ENCODE results near the gene CACNG4.

The CACNG4 gene

DNA sequence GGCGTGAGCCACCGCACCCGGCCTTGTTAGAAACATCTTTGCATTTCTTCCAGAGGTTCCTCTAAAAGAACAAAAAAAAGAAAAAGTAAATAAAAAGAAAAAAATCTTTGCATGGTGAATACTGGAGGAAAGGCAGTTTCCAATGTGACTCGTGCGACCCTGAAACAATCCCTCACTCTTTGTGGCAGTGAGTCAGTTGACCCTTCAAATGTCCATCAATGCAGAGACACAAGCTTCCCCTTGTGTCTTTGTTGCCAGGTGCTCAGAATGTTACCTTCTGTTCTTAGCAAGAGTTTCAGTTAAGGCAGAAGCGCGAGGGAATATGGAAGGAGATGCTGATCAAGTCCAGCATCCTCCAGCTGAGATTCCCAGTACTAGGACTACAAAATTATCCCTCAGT is 16.4 kb downstream of the CACNG4 start:
- H3K27me3 ChIP-seq (ENCODE audit: control insufficient read depth in 2 of 2, insufficient read depth in 2 of 2, low read length in 2 of 2), result peaks cover 13% of the 10 kb centered on the region in 2 donors
- no peaks in the 10 kb centered on the region for H3K36me3 ChIP-seq (ENCODE audit: control insufficient read depth in 2 of 2, insufficient read depth in 2 of 2, low read length in 2 of 2)
- H3K27ac ChIP-seq (ENCODE audit: low read depth in 2 of 2, low read length in 2 of 2), result no peak overlapping the region

DNA sequence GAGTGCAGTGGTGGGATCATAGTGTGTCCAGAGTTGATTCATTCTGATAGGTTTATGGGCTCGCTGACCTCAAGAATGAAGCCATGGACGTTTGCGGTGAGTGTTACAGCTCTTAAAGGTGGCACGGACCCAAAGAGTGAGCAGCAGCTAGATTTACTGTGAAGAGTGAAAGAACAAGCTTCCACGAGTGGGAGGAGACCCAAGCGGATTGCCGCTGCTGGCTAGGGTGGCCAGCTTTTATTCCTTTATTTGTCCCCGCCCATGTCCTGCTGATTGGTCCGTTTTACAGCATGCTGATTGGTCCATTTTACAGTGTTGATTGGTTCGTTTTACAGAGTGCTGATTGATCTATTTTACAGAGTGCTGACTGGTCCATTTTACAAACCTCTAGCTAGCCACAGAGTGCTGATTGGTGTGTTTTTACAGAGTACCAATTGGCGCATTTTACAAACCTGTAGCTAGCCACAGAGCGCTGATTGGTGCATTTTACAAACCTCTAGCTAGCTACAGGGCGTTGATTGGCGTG is 17.5 kb downstream of the CACNG4 start:
- Histone ChIP-seq H3K4me3 (ENCODE audit: low read length in 2 of 2) (no peak overlapping the region), H3K9ac (ENCODE audit: low read depth in 1 of 2, low read length in 2 of 2) (no peak overlapping the region), H3K4me1 (ENCODE audit: control insufficient read depth in 2 of 2, insufficient read depth in 2 of 2, low read length in 2 of 2) (no peaks in the 10 kb centered on the region), H3K9me3 (ENCODE audit: control insufficient read depth in 2 of 2, low read length in 2 of 2) (no peaks in the 10 kb centered on the region), H3K27ac (ENCODE audit: low read depth in 2 of 2, low read length in 2 of 2) (no peak overlapping the region), H3K27me3 (ENCODE audit: control insufficient read depth in 2 of 2, insufficient read depth in 2 of 2, low read length in 2 of 2) (peaks cover 6 to 8% of the 10 kb centered on the region in 2 donors), H3K36me3 (ENCODE audit: control insufficient read depth in 2 of 2, insufficient read depth in 2 of 2, low read length in 2 of 2) (no peaks in the 10 kb centered on the region)

More for the DNA sequence above, 16.4 kb downstream of the CACNG4 start:
- no peaks in the 10 kb centered on the region for H3K4me1 ChIP-seq (ENCODE audit: control insufficient read depth in 2 of 2, insufficient read depth in 2 of 2, low read length in 2 of 2)
- H3K9ac ChIP-seq (ENCODE audit: low read depth in 1 of 2, low read length in 2 of 2), result no peak overlapping the region
- H3K4me3 ChIP-seq (ENCODE audit: low read length in 2 of 2), result no peak overlapping the region
- no peaks in the 10 kb centered on the region for H3K9me3 ChIP-seq (ENCODE audit: control insufficient read depth in 2 of 2, low read length in 2 of 2)

DNA sequence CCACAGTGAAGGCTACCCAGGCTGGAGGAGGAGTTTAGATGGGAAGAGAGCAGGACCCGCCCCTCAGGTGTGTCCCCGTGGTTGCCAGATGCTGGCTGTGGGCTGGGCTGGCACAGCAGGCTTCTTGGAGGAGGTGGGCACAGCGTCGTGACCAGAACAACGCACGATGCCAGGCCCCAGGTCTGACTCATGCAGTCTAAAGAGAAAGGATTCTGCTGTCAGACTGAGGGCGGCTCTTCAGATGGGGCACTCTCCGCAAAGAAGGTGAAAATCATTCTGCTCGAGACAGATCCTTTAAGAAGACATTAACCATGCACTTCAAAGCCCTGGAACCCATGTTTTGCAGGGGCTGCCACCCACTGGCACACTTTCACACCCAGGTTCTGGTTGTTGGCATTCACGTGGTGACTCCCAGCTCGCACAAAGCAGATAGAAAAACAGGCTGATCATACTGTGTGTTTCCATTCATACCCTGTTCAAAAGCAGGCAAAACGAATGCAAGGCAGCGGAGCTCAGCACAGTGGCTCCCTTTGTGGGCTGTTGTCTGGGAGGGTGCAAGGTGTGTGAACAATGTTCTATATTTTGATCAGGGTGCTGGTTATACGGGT is 19.0 kb downstream of the CACNG4 start:
- Histone ChIP-seq H3K27me3 (ENCODE audit: control insufficient read depth in 2 of 2, insufficient read depth in 2 of 2, low read length in 2 of 2) (peaks cover 6 to 10% of the 10 kb centered on the region in 2 donors), H3K4me1 (ENCODE audit: control insufficient read depth in 2 of 2, insufficient read depth in 2 of 2, low read length in 2 of 2) (no peaks in the 10 kb centered on the region), H3K9ac (ENCODE audit: low read depth in 1 of 2, low read length in 2 of 2) (no peak overlapping the region), H3K36me3 (ENCODE audit: control insufficient read depth in 2 of 2, insufficient read depth in 2 of 2, low read length in 2 of 2) (no peaks in the 10 kb centered on the region), H3K27ac (ENCODE audit: low read depth in 2 of 2, low read length in 2 of 2) (no peak overlapping the region), H3K4me3 (ENCODE audit: low read length in 2 of 2) (no peak overlapping the region), H3K9me3 (ENCODE audit: control insufficient read depth in 2 of 2, low read length in 2 of 2) (no peaks in the 10 kb centered on the region)

DNA sequence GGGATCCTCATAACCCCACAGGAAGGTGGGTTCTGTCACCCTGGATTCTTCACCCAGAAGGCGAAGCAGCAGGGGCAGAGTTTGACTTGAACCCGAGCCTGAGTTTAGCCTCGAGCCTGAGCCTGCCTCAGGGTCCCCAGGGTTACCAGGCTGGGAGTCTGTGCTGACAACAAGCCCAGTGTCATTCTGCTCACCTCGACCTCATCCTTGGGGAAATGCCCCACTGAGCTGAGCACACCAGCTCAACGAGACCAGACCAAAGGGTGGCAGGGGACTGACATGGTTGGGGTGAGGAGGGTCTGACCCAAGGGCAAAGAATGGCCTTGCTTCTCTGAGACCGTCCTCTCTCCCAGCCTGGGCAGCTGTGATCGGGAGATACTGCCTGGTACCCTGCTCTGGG is 20.2 kb downstream of the CACNG4 start:
- no peak overlapping the region for H3K9ac ChIP-seq (ENCODE audit: low read depth in 1 of 2, low read length in 2 of 2)

DNA sequence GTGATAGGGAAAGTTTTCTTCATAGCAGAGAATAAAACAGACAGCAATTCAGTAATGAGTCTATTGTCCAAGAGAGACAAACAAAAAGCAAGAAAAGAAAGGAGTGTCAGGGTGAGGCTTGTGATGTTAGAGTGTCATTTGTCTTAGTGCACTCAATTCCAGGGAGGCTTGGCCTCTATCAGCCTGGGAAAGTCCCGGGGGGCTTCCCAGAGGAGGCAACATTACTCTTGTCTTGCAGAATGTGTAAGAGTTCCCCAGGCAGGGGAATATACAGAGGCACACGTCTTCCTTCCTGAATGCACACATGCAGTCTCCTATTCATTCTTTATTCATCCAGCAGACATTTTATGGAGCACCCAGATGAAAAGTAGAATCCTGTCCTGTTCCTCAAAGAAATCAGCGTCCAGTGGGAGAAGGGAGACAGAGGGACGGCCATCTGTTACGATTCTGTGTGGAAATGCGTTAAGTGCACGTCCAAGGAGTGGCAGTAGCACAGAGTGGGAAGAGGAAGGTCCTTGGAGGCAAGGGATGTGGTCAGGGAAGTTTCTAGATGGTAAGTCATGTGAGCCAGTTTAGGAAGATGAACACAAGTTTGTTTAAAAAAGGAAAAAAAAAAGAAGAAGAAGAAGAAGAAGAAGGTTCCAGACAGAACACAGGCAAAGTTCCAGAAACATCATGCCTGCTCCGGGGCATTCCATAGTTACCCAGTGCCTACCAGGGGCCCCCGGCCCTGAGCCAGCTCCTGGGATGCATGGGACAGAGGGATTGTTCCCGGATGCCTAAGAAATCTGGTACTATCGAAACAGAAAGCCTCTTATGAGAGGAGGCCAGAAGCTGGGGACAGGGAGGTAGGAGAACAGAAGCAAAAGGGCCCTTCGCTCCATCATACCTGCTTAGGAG is 21.1 kb downstream of the CACNG4 start:
- no peak overlapping the region for H3K9ac ChIP-seq (ENCODE audit: low read depth in 1 of 2, low read length in 2 of 2)
- no peak overlapping the region for H3K27ac ChIP-seq (ENCODE audit: low read depth in 2 of 2, low read length in 2 of 2)
- H3K36me3 ChIP-seq (ENCODE audit: control insufficient read depth in 2 of 2, insufficient read depth in 2 of 2, low read length in 2 of 2), result no peaks in the 10 kb centered on the region
- no peak overlapping the region for H3K4me3 ChIP-seq (ENCODE audit: low read length in 2 of 2)
- H3K4me1 ChIP-seq (ENCODE audit: control insufficient read depth in 2 of 2, insufficient read depth in 2 of 2, low read length in 2 of 2), result no peaks in the 10 kb centered on the region
- H3K9me3 ChIP-seq (ENCODE audit: control insufficient read depth in 2 of 2, low read length in 2 of 2), result no peaks in the 10 kb centered on the region
- peaks cover 6 to 10% of the 10 kb centered on the region in 2 donors for H3K27me3 ChIP-seq (ENCODE audit: control insufficient read depth in 2 of 2, insufficient read depth in 2 of 2, low read length in 2 of 2)

More for the DNA sequence above, 20.2 kb downstream of the CACNG4 start:
- no peaks in the 10 kb centered on the region for H3K9me3 ChIP-seq (ENCODE audit: control insufficient read depth in 2 of 2, low read length in 2 of 2)
- H3K36me3 ChIP-seq (ENCODE audit: control insufficient read depth in 2 of 2, insufficient read depth in 2 of 2, low read length in 2 of 2), result no peaks in the 10 kb centered on the region
- no peak overlapping the region for H3K27ac ChIP-seq (ENCODE audit: low read depth in 2 of 2, low read length in 2 of 2)
- no peak overlapping the region for H3K4me3 ChIP-seq (ENCODE audit: low read length in 2 of 2)
- H3K27me3 ChIP-seq (ENCODE audit: control insufficient read depth in 2 of 2, insufficient read depth in 2 of 2, low read length in 2 of 2), result peaks cover 6 to 10% of the 10 kb centered on the region in 2 donors
- no peaks in the 10 kb centered on the region for H3K4me1 ChIP-seq (ENCODE audit: control insufficient read depth in 2 of 2, insufficient read depth in 2 of 2, low read length in 2 of 2)

DNA sequence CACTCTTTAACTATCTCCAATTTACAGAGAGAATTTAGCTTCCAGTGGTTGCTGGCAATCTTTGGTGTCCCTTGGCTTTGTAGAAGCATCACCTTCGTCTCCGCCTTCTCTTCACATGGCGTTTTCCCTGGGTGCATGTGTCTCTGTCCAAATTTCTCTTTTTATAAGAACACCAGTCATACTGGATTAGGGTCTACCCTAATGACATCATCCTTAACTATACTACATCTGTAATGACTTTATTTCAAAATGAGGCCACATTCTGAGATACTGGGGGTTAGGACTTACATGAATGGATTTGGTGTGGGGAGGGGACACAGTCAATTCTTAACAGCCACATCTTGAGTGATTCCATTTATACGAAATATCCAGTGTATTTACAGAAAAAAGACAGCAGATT is 22.2 kb downstream of the CACNG4 start:
- Histone ChIP-seq H3K36me3 (ENCODE audit: control insufficient read depth in 2 of 2, insufficient read depth in 2 of 2, low read length in 2 of 2) (no peaks in the 10 kb centered on the region), H3K9me3 (ENCODE audit: control insufficient read depth in 2 of 2, low read length in 2 of 2) (no peaks in the 10 kb centered on the region), H3K4me1 (ENCODE audit: control insufficient read depth in 2 of 2, insufficient read depth in 2 of 2, low read length in 2 of 2) (no peaks in the 10 kb centered on the region), H3K27ac (ENCODE audit: low read depth in 2 of 2, low read length in 2 of 2) (no peak overlapping the region), H3K27me3 (ENCODE audit: control insufficient read depth in 2 of 2, insufficient read depth in 2 of 2, low read length in 2 of 2) (peaks cover 6 to 10% of the 10 kb centered on the region in 2 donors), H3K4me3 (ENCODE audit: low read length in 2 of 2) (no peak overlapping the region), H3K9ac (ENCODE audit: low read depth in 1 of 2, low read length in 2 of 2) (no peak overlapping the region)

DNA sequence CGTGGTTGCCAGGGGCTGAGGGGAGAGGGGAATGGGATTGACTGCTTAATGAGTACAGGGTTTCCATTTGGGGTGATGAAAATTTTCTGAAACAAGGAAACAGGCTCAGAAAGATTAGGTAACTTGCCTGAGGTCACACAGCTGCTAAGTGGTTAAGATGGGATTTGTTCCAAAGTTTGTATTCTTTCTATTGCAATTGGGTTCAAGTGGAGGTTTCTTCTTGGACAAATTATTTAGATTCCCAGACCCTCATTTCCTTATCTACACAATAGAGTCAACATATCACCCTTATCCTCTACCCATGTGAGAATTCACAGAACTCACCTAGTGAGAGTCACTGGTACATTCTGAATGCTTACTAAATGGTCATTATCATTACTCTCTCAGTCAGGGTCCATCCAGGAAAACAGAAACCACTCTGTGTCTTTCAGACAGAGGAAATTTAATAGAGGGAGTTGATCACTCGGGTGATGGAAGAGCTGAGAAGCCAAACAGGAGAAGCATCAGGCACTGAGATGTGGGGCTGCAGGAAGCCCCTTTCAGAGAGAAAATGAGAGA is 22.6 kb downstream of the CACNG4 start:
- no peak overlapping the region for H3K9ac ChIP-seq (ENCODE audit: low read depth in 1 of 2, low read length in 2 of 2)
- H3K36me3 ChIP-seq (ENCODE audit: control insufficient read depth in 2 of 2, insufficient read depth in 2 of 2, low read length in 2 of 2), result no peaks in the 10 kb centered on the region
- H3K4me1 ChIP-seq (ENCODE audit: control insufficient read depth in 2 of 2, insufficient read depth in 2 of 2, low read length in 2 of 2), result no peaks in the 10 kb centered on the region
- H3K9me3 ChIP-seq (ENCODE audit: control insufficient read depth in 2 of 2, low read length in 2 of 2), result no peaks in the 10 kb centered on the region
- H3K4me3 ChIP-seq (ENCODE audit: low read length in 2 of 2), result no peak overlapping the region
- peaks cover 6 to 10% of the 10 kb centered on the region in 2 donors for H3K27me3 ChIP-seq (ENCODE audit: control insufficient read depth in 2 of 2, insufficient read depth in 2 of 2, low read length in 2 of 2)
- H3K27ac ChIP-seq (ENCODE audit: low read depth in 2 of 2, low read length in 2 of 2), result no peak overlapping the region

DNA sequence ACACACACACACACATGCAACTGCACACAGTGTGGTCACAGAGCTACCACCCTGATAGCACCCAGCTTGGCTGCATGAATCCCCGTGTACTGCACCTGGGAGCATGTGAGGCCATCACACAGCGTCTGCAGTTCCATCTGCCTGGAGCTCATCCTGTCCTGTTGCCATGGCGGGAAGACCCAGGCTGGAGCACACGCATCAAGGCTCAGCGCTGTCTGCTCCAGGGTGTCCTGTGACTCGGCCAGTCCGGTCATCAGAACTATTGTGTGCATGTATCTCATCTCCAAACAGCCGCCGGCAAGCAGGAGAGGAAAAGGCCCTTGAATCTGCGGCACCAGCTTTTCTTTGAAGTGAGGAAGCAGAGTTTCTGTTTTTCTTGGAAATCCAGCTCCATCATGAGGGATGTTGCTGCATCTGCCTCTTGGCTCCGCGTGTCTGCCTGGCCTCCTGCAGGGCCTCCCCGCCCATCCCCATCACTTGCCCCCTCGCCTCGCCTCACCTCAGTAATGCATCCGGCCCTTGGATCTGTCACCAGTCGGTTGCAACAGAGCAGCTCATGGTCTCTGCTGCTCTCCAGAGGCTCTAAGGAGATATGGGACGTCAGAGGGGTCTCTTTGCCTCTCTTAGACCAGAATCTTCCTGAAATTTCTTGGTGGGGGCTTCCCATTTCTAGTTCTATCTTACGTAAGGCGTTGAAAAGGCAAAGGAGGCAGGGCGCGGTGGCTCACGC is 23.7 kb downstream of the CACNG4 start:
- no peaks in the 10 kb centered on the region for H3K9me3 ChIP-seq (ENCODE audit: control insufficient read depth in 2 of 2, low read length in 2 of 2)
- H3K9ac ChIP-seq (ENCODE audit: low read depth in 1 of 2, low read length in 2 of 2), result no peak overlapping the region
- peaks cover 6 to 10% of the 10 kb centered on the region in 2 donors for H3K27me3 ChIP-seq (ENCODE audit: control insufficient read depth in 2 of 2, insufficient read depth in 2 of 2, low read length in 2 of 2)
- H3K36me3 ChIP-seq (ENCODE audit: control insufficient read depth in 2 of 2, insufficient read depth in 2 of 2, low read length in 2 of 2), result no peaks in the 10 kb centered on the region
- no peak overlapping the region for H3K27ac ChIP-seq (ENCODE audit: low read depth in 2 of 2, low read length in 2 of 2)
- no peak overlapping the region for H3K4me3 ChIP-seq (ENCODE audit: low read length in 2 of 2)
- no peaks in the 10 kb centered on the region for H3K4me1 ChIP-seq (ENCODE audit: control insufficient read depth in 2 of 2, insufficient read depth in 2 of 2, low read length in 2 of 2)

DNA sequence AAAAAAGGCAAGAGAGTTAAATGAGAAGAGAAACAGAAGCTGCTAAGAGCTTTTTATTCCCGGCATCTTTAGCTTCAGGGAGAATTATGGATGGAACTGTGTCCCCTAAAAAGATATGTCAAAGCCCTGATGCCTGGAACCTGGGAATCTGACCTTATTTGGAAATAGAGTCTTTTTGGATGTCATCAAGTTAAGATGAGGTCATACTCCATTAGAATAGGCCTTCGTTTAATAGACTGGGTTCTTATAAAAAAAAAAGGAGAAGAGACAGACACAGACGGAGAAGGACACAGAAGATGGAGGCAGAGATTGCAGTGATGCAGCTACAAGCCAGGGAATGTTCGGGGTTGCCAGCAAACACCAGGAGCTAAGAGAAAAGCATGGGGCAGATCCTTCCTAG is 24.6 kb downstream of the CACNG4 start:
- Histone ChIP-seq H3K27ac (ENCODE audit: low read depth in 2 of 2, low read length in 2 of 2) (no peak overlapping the region), H3K9ac (ENCODE audit: low read depth in 1 of 2, low read length in 2 of 2) (no peak overlapping the region), H3K4me1 (ENCODE audit: control insufficient read depth in 2 of 2, insufficient read depth in 2 of 2, low read length in 2 of 2) (no peaks in the 10 kb centered on the region), H3K27me3 (ENCODE audit: control insufficient read depth in 2 of 2, insufficient read depth in 2 of 2, low read length in 2 of 2) (peaks cover 6 to 10% of the 10 kb centered on the region in 2 donors), H3K9me3 (ENCODE audit: control insufficient read depth in 2 of 2, low read length in 2 of 2) (no peaks in the 10 kb centered on the region), H3K4me3 (ENCODE audit: low read length in 2 of 2) (no peak overlapping the region), H3K36me3 (ENCODE audit: control insufficient read depth in 2 of 2, insufficient read depth in 2 of 2, low read length in 2 of 2) (no peaks in the 10 kb centered on the region)

Measured in mucosa of rectum (tissue), 2 donors.